BJ (cell line): Measurements from ENCODE around the gene HNF1A. TPM values are rescaled to one million over a fixed set of nuclear protein-coding genes. Genes with fewer than 3 reads are reported as not detected.

Experiments
- CTCF ChIA-PET: fragments of 350-600 bp; formaldehyde crosslinking; extraction: SDS; loops from one replicate; lab custom pipeline; 2021; ENCODE audit warnings: antibody characterized with exemption, inconsistent platforms; lab: Yijun Ruan, JAX
- POLR2A ChIA-PET: fragments of 300-600 bp; sonication (Branson Sonifier 250); formaldehyde crosslinking; extraction: SDS; loops from one replicate; lab custom pipeline; 2021; ENCODE audit warnings: antibody characterized with exemption; lab: Charles Lee
- DNase-seq: peaks from one replicate; pipeline ENCODE4 v3.0.0-alpha.2; 2011; ENCODE audit warnings: low read depth
- H3K27me3 ChIP-seq: 2 replicates; pipeline ENCODE4 v1.6.0; 2011; ENCODE audit warnings: low read length; ENCODE audit not compliant: control insufficient read depth, insufficient read depth
- H3K36me3 ChIP-seq: 2 replicates; pipeline ENCODE4 v1.5.1; 2011; ENCODE audit warnings: low read length; ENCODE audit not compliant: control insufficient read depth, insufficient read depth
- H3K4me3 ChIP-seq: 2 replicates; pipeline ENCODE4 v1.5.1; 2011; ENCODE audit warnings: low read depth, mild to moderate bottlenecking, control low read depth, low read length
- polyA plus RNA-seq: library from polyadenylated mRNA; depleted of rRNA; stranded (reverse); fragments of >200 nt; gene quantifications from 2 replicates; pipeline ENCODE4 v1.2.3, GENCODE V29; 2011
- TF ChIP-seq, protein P1 (sequence below): IDR thresholded peaks from 2 replicates; pipeline ENCODE4 v1.5.1; 2011; ENCODE audit warnings: low read depth, mild to moderate bottlenecking, control low read depth, inconsistent platforms, low read length, moderate library complexity; ENCODE audit not compliant: insufficient read depth

The HNF1A gene
- polyA plus RNA-seq, 1 experiment, result not detected

DNA sequence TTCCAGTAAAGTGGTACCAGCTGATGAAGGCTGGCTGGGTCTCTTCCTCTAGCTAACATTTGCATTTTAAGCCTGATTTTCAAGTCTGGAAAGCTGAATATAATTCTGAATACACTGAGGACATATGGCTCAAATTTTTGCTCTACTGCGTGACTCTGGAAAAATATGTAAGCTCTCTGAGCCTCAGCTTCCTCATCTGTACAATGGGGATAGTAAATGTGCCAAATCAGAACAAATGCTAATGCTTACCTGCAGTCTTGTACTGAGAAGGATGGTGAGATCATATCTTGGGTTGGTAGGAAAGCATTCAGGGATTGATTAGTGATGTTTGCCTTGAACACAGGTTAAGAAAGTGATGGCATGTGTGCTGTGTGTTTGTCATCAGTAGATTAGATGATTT lies 14.6 kb downstream of the HNF1A start:
- CTCF ChIA-PET, result interaction anchor here (1.3 to 2.7 kb wide), 4 partner anchors 9 to 21 kb away, joined by 3 to 8 read pairs (median 4); partner anchors contain the start of gene HNF1A

DNA sequence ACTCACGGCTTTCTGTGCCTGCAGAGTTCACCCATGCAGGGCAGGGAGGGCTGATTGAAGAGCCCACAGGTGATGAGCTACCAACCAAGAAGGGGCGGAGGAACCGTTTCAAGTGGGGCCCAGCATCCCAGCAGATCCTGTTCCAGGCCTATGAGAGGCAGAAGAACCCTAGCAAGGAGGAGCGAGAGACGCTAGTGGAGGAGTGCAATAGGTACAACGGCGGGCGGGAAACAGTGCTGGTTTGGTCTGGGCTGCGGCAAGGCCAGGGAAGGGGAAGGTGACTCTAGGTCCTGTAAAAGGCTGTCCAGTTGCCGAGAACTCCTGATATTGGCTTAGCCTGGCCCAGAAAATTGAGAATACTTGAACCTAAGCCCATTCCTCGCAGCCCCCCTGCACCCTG lies 15.2 kb downstream of the HNF1A start:
- Histone ChIP-seq H3K27me3 (peaks cover 5% of the 10 kb centered on the region), H3K4me3 (no peak overlapping the region), H3K36me3 (no peaks in the 10 kb centered on the region)
- TF ChIP-seq, protein P1, sequence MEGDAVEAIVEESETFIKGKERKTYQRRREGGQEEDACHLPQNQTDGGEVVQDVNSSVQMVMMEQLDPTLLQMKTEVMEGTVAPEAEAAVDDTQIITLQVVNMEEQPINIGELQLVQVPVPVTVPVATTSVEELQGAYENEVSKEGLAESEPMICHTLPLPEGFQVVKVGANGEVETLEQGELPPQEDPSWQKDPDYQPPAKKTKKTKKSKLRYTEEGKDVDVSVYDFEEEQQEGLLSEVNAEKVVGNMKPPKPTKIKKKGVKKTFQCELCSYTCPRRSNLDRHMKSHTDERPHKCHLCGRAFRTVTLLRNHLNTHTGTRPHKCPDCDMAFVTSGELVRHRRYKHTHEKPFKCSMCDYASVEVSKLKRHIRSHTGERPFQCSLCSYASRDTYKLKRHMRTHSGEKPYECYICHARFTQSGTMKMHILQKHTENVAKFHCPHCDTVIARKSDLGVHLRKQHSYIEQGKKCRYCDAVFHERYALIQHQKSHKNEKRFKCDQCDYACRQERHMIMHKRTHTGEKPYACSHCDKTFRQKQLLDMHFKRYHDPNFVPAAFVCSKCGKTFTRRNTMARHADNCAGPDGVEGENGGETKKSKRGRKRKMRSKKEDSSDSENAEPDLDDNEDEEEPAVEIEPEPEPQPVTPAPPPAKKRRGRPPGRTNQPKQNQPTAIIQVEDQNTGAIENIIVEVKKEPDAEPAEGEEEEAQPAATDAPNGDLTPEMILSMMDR, result no peak
- CTCF ChIA-PET, result interaction anchor here (1.3 to 2.7 kb wide), 3 partner anchors 8 to 21 kb away, joined by 3 to 8 read pairs (median 6); no protein-coding TSS in a partner anchor
- POLR2A ChIA-PET, result interaction anchor here (0.6 kb wide), 1 partner anchor 303 kb away, joined by 9 read pairs; the partner anchor contains the start of gene CAMKK2
- no peak for DNase-seq

More for the DNA sequence above, 14.6 kb downstream of the HNF1A start:
- Histone ChIP-seq H3K4me3 (no peak overlapping the region), H3K27me3 (peaks cover 5% of the 10 kb centered on the region), H3K36me3 (no peaks in the 10 kb centered on the region)
- no peak for DNase-seq
- POLR2A ChIA-PET, result no interaction called here
- TF ChIP-seq, protein P1, result no peak

GRCh38 chr12:120994059-120994458 lies 15.7 kb downstream of the HNF1A start:
- no peaks in the 10 kb centered on the region for H3K36me3 ChIP-seq
- ChIA-PET POLR2A (interaction anchor here (0.6 kb wide), 1 partner anchor 302 kb away, joined by 9 read pairs; the partner anchor contains the start of gene CAMKK2), CTCF (no interaction called here)
- TF ChIP-seq, protein P1, result no peak
- peaks cover 5% of the 10 kb centered on the region for H3K27me3 ChIP-seq
- no peak overlapping the region for H3K4me3 ChIP-seq
- DNase-seq, result no peak

GRCh38 chr12:120994589-120995337 lies 16.4 kb downstream of the HNF1A start:
- DNase-seq, result no peak
- ChIA-PET CTCF (no interaction called here), POLR2A (no interaction called here)
- Histone ChIP-seq H3K27me3 (peaks cover 5% of the 10 kb centered on the region), H3K36me3 (no peaks in the 10 kb centered on the region), H3K4me3 (no peak overlapping the region)
- TF ChIP-seq, protein P1, result no peak

DNA sequence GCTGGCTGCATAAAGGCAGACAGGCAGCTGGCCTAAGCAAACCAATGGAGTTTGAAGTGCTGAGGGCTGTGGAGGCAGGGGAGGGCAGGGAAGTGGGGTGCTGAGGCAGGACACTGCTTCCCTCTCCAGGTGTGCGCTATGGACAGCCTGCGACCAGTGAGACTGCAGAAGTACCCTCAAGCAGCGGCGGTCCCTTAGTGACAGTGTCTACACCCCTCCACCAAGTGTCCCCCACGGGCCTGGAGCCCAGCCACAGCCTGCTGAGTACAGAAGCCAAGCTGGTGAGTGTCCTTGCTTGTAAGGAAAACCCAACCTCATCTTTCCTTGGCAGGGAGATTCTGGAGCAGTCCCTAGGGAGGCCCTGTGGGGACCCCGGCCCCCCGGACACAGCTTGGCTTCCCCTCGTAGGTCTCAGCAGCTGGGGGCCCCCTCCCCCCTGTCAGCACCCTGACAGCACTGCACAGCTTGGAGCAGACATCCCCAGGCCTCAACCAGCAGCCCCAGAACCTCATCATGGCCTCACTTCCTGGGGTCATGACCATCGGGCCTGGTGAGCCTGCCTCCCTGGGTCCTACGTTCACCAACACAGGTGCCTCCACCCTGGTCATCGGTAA lies 17.9 kb downstream of the HNF1A start:
- TF ChIP-seq, protein P1, result no peak
- POLR2A ChIA-PET, result no interaction called here

More for the DNA sequence above, 17.9 kb downstream of the HNF1A start:
- peaks cover 5% of the 10 kb centered on the region for H3K27me3 ChIP-seq
- no peak overlapping the region for H3K4me3 ChIP-seq
- no peaks in the 10 kb centered on the region for H3K36me3 ChIP-seq
- CTCF ChIA-PET, result no interaction called here
- no peak for DNase-seq
